ENCODE results near the gene RRBP1.

The RRBP1 gene

DNA sequence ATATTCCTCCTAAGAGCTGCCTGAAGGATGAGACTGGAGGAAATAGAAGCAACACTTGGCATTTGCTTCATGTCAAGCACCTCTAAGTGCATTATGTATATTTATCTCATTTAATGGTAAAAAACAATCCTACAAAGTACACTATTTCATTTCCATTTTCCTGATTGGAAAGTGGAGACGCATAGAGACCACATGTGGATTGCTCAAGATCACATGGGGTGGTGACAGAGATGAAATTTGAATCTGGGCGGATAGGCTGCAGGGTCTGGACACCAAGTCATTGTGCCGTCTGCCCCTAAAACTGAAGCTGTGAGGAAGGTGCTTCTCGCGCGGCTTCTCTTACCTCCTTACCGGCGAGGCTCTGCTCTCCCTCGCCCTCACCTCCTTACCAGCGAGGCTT, 48.0 kb upstream of the RRBP1 start:
- H3K4me2 ChIP-seq (ENCODE audit: low read length), result no peak overlapping the region
- no peaks in the 10 kb centered on the region for H3K27me3 ChIP-seq (ENCODE audit: insufficient read depth, low read length)
- H3K79me2 ChIP-seq (ENCODE audit: insufficient read depth, low read length), result no peaks in the 10 kb centered on the region
- H2AFZ ChIP-seq (ENCODE audit: low read length), result no peak overlapping the region
- no peak overlapping the region for H3K4me3 ChIP-seq (ENCODE audit: low read depth, low read length, poor library complexity, severe bottlenecking)
- H3F3A ChIP-seq (ENCODE audit: insufficient read depth, low read length), result no peaks in the 10 kb centered on the region
- H3K9ac ChIP-seq (ENCODE audit: low read length), result no peak overlapping the region
- H3K4me1 ChIP-seq (ENCODE audit: insufficient read depth, low read length, severe bottlenecking), result no peaks in the 10 kb centered on the region
- TF ChIP-seq EZH2 (IDR thresholded peaks at IDR 0.05; ENCODE audit: borderline replicate concordance, low read length), result no peak
- TF ChIP-seq, protein P1, sequence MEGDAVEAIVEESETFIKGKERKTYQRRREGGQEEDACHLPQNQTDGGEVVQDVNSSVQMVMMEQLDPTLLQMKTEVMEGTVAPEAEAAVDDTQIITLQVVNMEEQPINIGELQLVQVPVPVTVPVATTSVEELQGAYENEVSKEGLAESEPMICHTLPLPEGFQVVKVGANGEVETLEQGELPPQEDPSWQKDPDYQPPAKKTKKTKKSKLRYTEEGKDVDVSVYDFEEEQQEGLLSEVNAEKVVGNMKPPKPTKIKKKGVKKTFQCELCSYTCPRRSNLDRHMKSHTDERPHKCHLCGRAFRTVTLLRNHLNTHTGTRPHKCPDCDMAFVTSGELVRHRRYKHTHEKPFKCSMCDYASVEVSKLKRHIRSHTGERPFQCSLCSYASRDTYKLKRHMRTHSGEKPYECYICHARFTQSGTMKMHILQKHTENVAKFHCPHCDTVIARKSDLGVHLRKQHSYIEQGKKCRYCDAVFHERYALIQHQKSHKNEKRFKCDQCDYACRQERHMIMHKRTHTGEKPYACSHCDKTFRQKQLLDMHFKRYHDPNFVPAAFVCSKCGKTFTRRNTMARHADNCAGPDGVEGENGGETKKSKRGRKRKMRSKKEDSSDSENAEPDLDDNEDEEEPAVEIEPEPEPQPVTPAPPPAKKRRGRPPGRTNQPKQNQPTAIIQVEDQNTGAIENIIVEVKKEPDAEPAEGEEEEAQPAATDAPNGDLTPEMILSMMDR (IDR thresholded peaks at IDR 0.05; ENCODE audit: low read length), result no peak
- no peaks in the 10 kb centered on the region for H3K9me2 ChIP-seq (ENCODE audit: low read depth, low read length)
- H3K36me3 ChIP-seq (ENCODE audit: insufficient read depth, low read length), result no peaks in the 10 kb centered on the region
- H3K9me3 ChIP-seq (ENCODE audit: low read length), result no peaks in the 10 kb centered on the region
- no peaks in the 10 kb centered on the region for H4K20me1 ChIP-seq (ENCODE audit: insufficient read depth, low read length)
- no peak overlapping the region for H3K27ac ChIP-seq (ENCODE audit: low read depth, low read length, poor library complexity, severe bottlenecking)

DNA sequence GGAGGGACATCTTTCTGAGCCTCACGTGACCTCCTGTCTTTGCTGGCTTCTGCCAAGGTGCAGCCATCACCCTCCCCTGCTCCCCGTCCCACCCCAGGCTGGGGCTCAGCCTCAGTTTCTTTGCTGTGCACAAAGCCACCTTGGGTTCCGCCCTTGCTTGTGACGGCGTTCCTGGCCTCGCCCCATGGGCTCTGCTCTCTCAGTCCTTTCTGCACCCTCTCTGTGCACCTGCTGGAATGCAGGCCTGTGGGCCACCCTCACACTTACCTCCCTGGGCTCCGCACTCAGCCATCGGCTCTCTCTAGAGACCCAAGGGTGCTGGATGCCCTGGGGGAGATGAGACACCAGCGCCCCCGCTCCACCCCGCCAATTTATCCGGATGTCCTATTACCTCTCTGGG, 46.0 kb upstream of the RRBP1 start:
- Histone ChIP-seq H3K4me3 (ENCODE audit: low read depth, low read length, poor library complexity, severe bottlenecking) (no peak overlapping the region), H4K20me1 (ENCODE audit: insufficient read depth, low read length) (no peaks in the 10 kb centered on the region), H3F3A (ENCODE audit: insufficient read depth, low read length) (no peaks in the 10 kb centered on the region), H3K27ac (ENCODE audit: low read depth, low read length, poor library complexity, severe bottlenecking) (no peak overlapping the region), H3K4me2 (ENCODE audit: low read length) (no peak overlapping the region), H3K36me3 (ENCODE audit: insufficient read depth, low read length) (no peaks in the 10 kb centered on the region), H3K9ac (ENCODE audit: low read length) (no peak overlapping the region), H3K4me1 (ENCODE audit: insufficient read depth, low read length, severe bottlenecking) (no peaks in the 10 kb centered on the region), H3K79me2 (ENCODE audit: insufficient read depth, low read length) (no peaks in the 10 kb centered on the region), H2AFZ (ENCODE audit: low read length) (no peak overlapping the region), H3K9me3 (ENCODE audit: low read length) (no peaks in the 10 kb centered on the region), H3K27me3 (ENCODE audit: insufficient read depth, low read length) (no peaks in the 10 kb centered on the region), H3K9me2 (ENCODE audit: low read depth, low read length) (no peaks in the 10 kb centered on the region)
- TF ChIP-seq EZH2 (IDR thresholded peaks at IDR 0.05; ENCODE audit: borderline replicate concordance, low read length), result no peak
- TF ChIP-seq, protein P1 (IDR thresholded peaks at IDR 0.05; ENCODE audit: low read length), result no peak

DNA sequence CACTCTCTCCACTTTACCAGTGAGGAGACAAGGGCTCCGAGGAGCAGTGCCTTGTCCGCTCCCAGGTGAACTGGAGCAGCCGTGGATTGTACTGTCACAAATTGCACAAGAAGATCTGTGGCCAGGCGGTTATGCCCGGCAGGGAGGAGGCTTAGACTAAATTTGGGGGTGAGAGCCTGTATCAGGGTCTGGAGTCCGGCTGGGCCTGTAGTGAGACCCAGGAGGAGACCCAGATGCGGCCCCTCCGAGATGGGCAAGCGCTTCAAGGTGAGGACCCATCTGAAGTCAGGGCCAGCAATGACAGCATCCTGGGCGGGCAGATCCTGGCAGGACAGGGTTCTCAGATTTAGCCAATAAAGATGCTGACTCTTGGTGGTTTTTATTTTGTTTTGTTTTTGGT, 45.3 kb upstream of the RRBP1 start:
- H3K79me2 ChIP-seq (ENCODE audit: insufficient read depth, low read length), result no peaks in the 10 kb centered on the region
- no peaks in the 10 kb centered on the region for H3K4me1 ChIP-seq (ENCODE audit: insufficient read depth, low read length, severe bottlenecking)
- 0 out of 2 replicates have a peak, but pooled peaks cover under 1% of the 10 kb centered on the region for H3K27me3 ChIP-seq (ENCODE audit: insufficient read depth, low read length)
- no peak overlapping the region for H3K4me3 ChIP-seq (ENCODE audit: low read depth, low read length, poor library complexity, severe bottlenecking)
- no peaks in the 10 kb centered on the region for H3F3A ChIP-seq (ENCODE audit: insufficient read depth, low read length)
- TF ChIP-seq, protein P1 (IDR thresholded peaks at IDR 0.05; ENCODE audit: low read length), result no peak
- no peak for TF ChIP-seq EZH2 (IDR thresholded peaks at IDR 0.05; ENCODE audit: borderline replicate concordance, low read length)
- no peak overlapping the region for H3K27ac ChIP-seq (ENCODE audit: low read depth, low read length, poor library complexity, severe bottlenecking)
- no peaks in the 10 kb centered on the region for H3K9me3 ChIP-seq (ENCODE audit: low read length)
- H2AFZ ChIP-seq (ENCODE audit: low read length), result no peak overlapping the region
- no peak overlapping the region for H3K9ac ChIP-seq (ENCODE audit: low read length)
- H3K4me2 ChIP-seq (ENCODE audit: low read length), result no peak overlapping the region
- no peaks in the 10 kb centered on the region for H4K20me1 ChIP-seq (ENCODE audit: insufficient read depth, low read length)
- H3K36me3 ChIP-seq (ENCODE audit: insufficient read depth, low read length), result no peaks in the 10 kb centered on the region
- H3K9me2 ChIP-seq (ENCODE audit: low read depth, low read length), result no peaks in the 10 kb centered on the region

Measured in OCI-LY1 (cell line).